ENCODE measurements around the gene SLC27A4.

GRCh38 chr9:128384801-128385495, 44.6 kb downstream of the SLC27A4 start:
- TF ChIP-seq POLR2AphosphoS5 (IDR thresholded peaks at IDR 0.05; ENCODE audit: low read depth, low read length) = no peak
- no peak for TF ChIP-seq POLR2A (IDR thresholded peaks at IDR 0.05; ENCODE audit: low read depth, low read length)
- no peak for TF ChIP-seq TAF1 (IDR thresholded peaks at IDR 0.05; ENCODE audit: low read depth, low read length)
- no peak for TF ChIP-seq SPI1 (IDR thresholded peaks at IDR 0.05; ENCODE audit: low read depth, low read length)
